HEK293 (cell line): ENCODE results near the gene HLX.

Experiments used
- EGR2 ChIP-seq: fragments of 450-650 bp; formaldehyde crosslinking; IDR thresholded peaks from 2 replicates; pipeline ENCODE4 v1.5.1; 2016; ENCODE audit warnings: low read depth, missing biosample characterization, missing genetic modification characterization
- FEZF1 ChIP-seq: fragments of 450-650 bp; formaldehyde crosslinking; IDR thresholded peaks from 2 replicates; pipeline ENCODE4 v1.5.1; 2016; ENCODE audit warnings: missing biosample characterization, missing genetic modification characterization
- GLI2 ChIP-seq: fragments of 450-650 bp; formaldehyde crosslinking; IDR thresholded peaks from 2 replicates; pipeline ENCODE4; 2017; ENCODE audit warnings: missing biosample characterization, missing genetic modification characterization, low read depth, borderline replicate concordance
- HOXA7 ChIP-seq: sonication (generic); formaldehyde crosslinking; IDR thresholded peaks from 2 replicates; pipeline ENCODE4 v1.8.1; 2022; ENCODE audit warnings: missing genetic modification reagents, borderline replicate concordance
- KLF10 ChIP-seq: fragments of 450-650 bp; IDR thresholded peaks from 2 replicates; pipeline ENCODE4 v1.5.1; 2018; ENCODE audit warnings: missing biosample characterization, mild to moderate bottlenecking, missing genetic modification characterization
- MEIS1 ChIP-seq: sonication (generic); formaldehyde crosslinking; IDR thresholded peaks from 2 replicates; pipeline ENCODE4 v1.8.1; 2022; ENCODE audit warnings: missing genetic modification reagents, mild to moderate bottlenecking, borderline replicate concordance
- MYNN ChIP-seq: fragments of 450-650 bp; formaldehyde crosslinking; IDR thresholded peaks from 2 replicates; pipeline ENCODE4 v1.5.1; 2016; ENCODE audit warnings: missing biosample characterization, missing genetic modification characterization, borderline replicate concordance
- SETDB1 ChIP-seq: IDR thresholded peaks from one replicate; pipeline ENCODE4 v1.6.1; 2017; ENCODE audit warnings: mild to moderate bottlenecking, low read length, moderate library complexity, mixed read lengths; ENCODE audit not compliant: insufficient read length
- SP2 ChIP-seq: fragments of 450-650 bp; formaldehyde crosslinking; IDR thresholded peaks from 2 replicates; pipeline ENCODE4 v1.5.1; 2016; ENCODE audit warnings: missing biosample characterization, missing genetic modification characterization
- ZIC2 ChIP-seq: fragments of 450-650 bp; formaldehyde crosslinking; IDR thresholded peaks from 2 replicates; pipeline ENCODE4 v1.5.1; 2016; ENCODE audit warnings: missing biosample characterization, missing genetic modification characterization
- ZNF133 ChIP-seq: fragments of 450-650 bp; formaldehyde crosslinking; IDR thresholded peaks from 2 replicates; pipeline ENCODE4 v1.5.1; 2016; ENCODE audit warnings: missing biosample characterization, missing genetic modification characterization
- ZNF140 ChIP-seq: fragments of 450-650 bp; formaldehyde crosslinking; IDR thresholded peaks from 2 replicates; pipeline ENCODE4 v1.5.1; 2016; ENCODE audit warnings: missing biosample characterization, missing genetic modification characterization
- ZNF266 ChIP-seq: fragments of 450-650 bp; formaldehyde crosslinking; IDR thresholded peaks from 2 replicates; pipeline ENCODE4 v1.5.1; 2016; ENCODE audit warnings: missing biosample characterization, missing genetic modification characterization, low read depth
- ZNF37A ChIP-seq: fragments of 450-650 bp; IDR thresholded peaks from 2 replicates; pipeline ENCODE4 v1.5.1; 2018; ENCODE audit warnings: missing biosample characterization, missing genetic modification characterization
- ZNF404 ChIP-seq: fragments of 450-650 bp; formaldehyde crosslinking; IDR thresholded peaks from 2 replicates; pipeline ENCODE4 v1.5.1; 2017; ENCODE audit warnings: missing biosample characterization, missing genetic modification characterization
- ZNF426 ChIP-seq: fragments of 450-650 bp; formaldehyde crosslinking; IDR thresholded peaks from 2 replicates; pipeline ENCODE4 v1.5.1; 2017; ENCODE audit warnings: missing biosample characterization, missing genetic modification characterization, mild to moderate bottlenecking, inconsistent platforms, moderate library complexity
- ZNF530 ChIP-seq: fragments of 450-650 bp; formaldehyde crosslinking; IDR thresholded peaks from 2 replicates; pipeline ENCODE4 v1.5.1; 2016; ENCODE audit warnings: low read depth, missing biosample characterization, missing genetic modification characterization
- ZNF654 ChIP-seq: fragments of 450-650 bp; formaldehyde crosslinking; IDR thresholded peaks from 2 replicates; pipeline ENCODE4 v1.5.1; 2016; ENCODE audit warnings: low read depth, missing biosample characterization, missing genetic modification characterization
- ZNF777 ChIP-seq: fragments of 450-650 bp; formaldehyde crosslinking; IDR thresholded peaks from 2 replicates; pipeline ENCODE4 v1.5.1; 2017; ENCODE audit warnings: missing biosample characterization, missing genetic modification characterization, borderline replicate concordance
- ZSCAN23 ChIP-seq: fragments of 450-650 bp; formaldehyde crosslinking; IDR thresholded peaks from 2 replicates; pipeline ENCODE4 v1.5.1; 2016; ENCODE audit warnings: missing biosample characterization, missing genetic modification characterization
- TF ChIP-seq, protein P1 (sequence below): fragments of 450-650 bp; formaldehyde crosslinking; IDR thresholded peaks from 2 replicates; pipeline ENCODE4 v1.5.1; 2017; ENCODE audit warnings: missing biosample characterization, missing genetic modification characterization
- TF ChIP-seq, protein P2 (sequence below): fragments of 450-650 bp; IDR thresholded peaks from 2 replicates; pipeline ENCODE4 v1.5.1; 2018; ENCODE audit warnings: missing biosample characterization, mild to moderate bottlenecking, missing genetic modification characterization
- TF ChIP-seq, protein P3 (sequence below): fragments of 450-650 bp; formaldehyde crosslinking; IDR thresholded peaks from 2 replicates; pipeline ENCODE4 v1.5.1; 2016; ENCODE audit warnings: missing biosample characterization, missing genetic modification characterization
- TF ChIP-seq, protein P4 (sequence below): fragments of 450-650 bp; formaldehyde crosslinking; IDR thresholded peaks from 2 replicates; pipeline ENCODE4; 2016; ENCODE audit warnings: missing biosample characterization, missing genetic modification characterization
- TF ChIP-seq, protein P5 (sequence below): fragments of 450-650 bp; formaldehyde crosslinking; IDR thresholded peaks from 2 replicates; pipeline ENCODE4 v1.5.1; 2017; ENCODE audit warnings: missing biosample characterization, missing genetic modification characterization
- TF ChIP-seq, protein P6 (sequence below): fragments of 450-650 bp; formaldehyde crosslinking; IDR thresholded peaks from 2 replicates; pipeline ENCODE4 v1.5.1; 2016; ENCODE audit warnings: missing biosample characterization, missing genetic modification characterization, borderline replicate concordance
- TF ChIP-seq, protein P7 (sequence below): fragments of 450-650 bp; formaldehyde crosslinking; IDR thresholded peaks from 2 replicates; pipeline ENCODE4 v1.5.1; 2016; ENCODE audit warnings: missing biosample characterization, missing genetic modification characterization

The HLX gene

DNA sequence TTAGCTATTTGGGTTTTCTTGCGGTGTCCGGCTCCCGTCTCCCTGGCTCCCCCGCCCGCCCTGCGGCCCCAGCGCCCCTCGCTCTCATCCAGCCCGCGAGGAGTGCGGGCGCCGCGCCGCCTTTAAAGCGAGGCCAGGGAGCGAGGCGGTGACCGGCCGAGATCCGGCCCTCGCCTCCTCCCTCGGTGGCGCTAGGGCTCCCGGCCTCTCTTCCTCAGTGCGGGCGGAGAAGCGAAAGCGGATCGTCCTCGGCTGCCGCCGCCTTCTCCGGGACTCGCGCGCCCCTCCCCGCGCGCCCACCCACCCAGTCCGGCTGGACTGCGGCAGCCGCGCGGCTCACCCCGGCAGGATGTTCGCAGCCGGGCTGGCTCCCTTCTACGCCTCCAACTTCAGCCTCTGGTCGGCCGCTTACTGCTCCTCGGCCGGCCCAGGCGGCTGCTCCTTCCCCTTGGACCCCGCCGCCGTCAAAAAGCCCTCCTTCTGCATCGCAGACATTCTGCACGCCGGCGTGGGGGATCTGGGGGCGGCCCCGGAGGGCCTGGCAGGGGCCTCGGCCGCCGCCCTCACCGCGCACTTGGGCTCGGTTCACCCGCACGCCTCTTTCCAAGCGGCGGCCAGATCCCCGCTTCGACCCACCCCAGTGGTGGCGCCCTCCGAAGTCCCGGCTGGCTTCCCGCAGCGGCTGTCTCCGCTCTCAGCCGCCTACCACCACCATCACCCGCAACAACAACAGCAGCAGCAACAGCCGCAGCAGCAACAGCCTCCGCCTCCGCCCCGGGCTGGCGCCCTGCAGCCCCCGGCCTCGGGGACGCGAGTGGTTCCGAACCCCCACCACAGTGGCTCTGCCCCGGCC lies 492 bp downstream of the HLX start (continued):
- TF ChIP-seq, protein P1, sequence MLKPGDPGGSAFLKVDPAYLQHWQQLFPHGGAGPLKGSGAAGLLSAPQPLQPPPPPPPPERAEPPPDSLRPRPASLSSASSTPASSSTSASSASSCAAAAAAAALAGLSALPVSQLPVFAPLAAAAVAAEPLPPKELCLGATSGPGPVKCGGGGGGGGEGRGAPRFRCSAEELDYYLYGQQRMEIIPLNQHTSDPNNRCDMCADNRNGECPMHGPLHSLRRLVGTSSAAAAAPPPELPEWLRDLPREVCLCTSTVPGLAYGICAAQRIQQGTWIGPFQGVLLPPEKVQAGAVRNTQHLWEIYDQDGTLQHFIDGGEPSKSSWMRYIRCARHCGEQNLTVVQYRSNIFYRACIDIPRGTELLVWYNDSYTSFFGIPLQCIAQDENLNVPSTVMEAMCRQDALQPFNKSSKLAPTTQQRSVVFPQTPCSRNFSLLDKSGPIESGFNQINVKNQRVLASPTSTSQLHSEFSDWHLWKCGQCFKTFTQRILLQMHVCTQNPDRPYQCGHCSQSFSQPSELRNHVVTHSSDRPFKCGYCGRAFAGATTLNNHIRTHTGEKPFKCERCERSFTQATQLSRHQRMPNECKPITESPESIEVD (tag by site-specific recombination) = 0 out of 2 replicates have a peak, but pooled peaks have one; percentile 6
- TF ChIP-seq ZNF140 (tag by site-specific recombination) = no peak
- no peak for TF ChIP-seq MEIS1 (CRISPR knock-in tag)
- TF ChIP-seq HOXA7 (CRISPR knock-in tag) = no peak
- TF ChIP-seq ZNF133 (tag by site-specific recombination) = no peak
- TF ChIP-seq SP2 (tag by site-specific recombination) = peak; percentile 26; the same call in 1 of the 2 replicates
- 0 out of 2 replicates have a peak, but pooled peaks have one; percentile 8 for TF ChIP-seq ZNF777 (tag by site-specific recombination)
- no peak for TF ChIP-seq GLI2 (tag by site-specific recombination)
- no peak for TF ChIP-seq MYNN (tag by site-specific recombination)
- TF ChIP-seq, protein P2, sequence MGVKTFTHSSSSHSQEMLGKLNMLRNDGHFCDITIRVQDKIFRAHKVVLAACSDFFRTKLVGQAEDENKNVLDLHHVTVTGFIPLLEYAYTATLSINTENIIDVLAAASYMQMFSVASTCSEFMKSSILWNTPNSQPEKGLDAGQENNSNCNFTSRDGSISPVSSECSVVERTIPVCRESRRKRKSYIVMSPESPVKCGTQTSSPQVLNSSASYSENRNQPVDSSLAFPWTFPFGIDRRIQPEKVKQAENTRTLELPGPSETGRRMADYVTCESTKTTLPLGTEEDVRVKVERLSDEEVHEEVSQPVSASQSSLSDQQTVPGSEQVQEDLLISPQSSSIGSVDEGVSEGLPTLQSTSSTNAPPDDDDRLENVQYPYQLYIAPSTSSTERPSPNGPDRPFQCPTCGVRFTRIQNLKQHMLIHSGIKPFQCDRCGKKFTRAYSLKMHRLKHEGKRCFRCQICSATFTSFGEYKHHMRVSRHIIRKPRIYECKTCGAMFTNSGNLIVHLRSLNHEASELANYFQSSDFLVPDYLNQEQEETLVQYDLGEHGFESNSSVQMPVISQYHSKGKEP (tag by site-specific recombination) = no peak
- TF ChIP-seq, protein P3, sequence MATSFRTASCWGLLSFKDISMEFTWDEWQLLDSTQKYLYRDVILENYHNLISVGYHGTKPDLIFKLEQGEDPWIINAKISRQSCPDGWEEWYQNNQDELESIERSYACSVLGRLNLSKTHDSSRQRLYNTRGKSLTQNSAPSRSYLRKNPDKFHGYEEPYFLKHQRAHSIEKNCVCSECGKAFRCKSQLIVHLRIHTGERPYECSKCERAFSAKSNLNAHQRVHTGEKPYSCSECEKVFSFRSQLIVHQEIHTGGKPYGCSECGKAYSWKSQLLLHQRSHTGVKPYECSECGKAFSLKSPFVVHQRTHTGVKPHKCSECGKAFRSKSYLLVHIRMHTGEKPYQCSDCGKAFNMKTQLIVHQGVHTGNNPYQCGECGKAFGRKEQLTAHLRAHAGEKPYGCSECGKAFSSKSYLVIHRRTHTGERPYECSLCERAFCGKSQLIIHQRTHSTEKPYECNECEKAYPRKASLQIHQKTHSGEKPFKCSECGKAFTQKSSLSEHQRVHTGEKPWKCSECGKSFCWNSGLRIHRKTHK (tag by site-specific recombination) = no peak
- TF ChIP-seq ZNF530 = no peak
- no peak for TF ChIP-seq FEZF1 (tag by site-specific recombination)
- no peak for TF ChIP-seq ZNF654 (tag by site-specific recombination)
- TF ChIP-seq, protein P4, sequence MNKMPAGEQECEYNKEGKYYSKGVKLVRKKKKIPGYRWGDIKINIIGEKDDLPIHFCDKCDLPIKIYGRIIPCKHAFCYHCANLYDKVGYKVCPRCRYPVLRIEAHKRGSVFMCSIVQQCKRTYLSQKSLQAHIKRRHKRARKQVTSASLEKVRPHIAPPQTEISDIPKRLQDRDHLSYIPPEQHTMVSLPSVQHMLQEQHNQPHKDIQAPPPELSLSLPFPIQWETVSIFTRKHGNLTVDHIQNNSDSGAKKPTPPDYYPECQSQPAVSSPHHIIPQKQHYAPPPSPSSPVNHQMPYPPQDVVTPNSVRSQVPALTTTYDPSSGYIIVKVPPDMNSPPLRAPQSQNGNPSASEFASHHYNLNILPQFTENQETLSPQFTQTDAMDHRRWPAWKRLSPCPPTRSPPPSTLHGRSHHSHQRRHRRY (tag by site-specific recombination) = no peak
- TF ChIP-seq SETDB1 = no peak
- TF ChIP-seq, protein P5, sequence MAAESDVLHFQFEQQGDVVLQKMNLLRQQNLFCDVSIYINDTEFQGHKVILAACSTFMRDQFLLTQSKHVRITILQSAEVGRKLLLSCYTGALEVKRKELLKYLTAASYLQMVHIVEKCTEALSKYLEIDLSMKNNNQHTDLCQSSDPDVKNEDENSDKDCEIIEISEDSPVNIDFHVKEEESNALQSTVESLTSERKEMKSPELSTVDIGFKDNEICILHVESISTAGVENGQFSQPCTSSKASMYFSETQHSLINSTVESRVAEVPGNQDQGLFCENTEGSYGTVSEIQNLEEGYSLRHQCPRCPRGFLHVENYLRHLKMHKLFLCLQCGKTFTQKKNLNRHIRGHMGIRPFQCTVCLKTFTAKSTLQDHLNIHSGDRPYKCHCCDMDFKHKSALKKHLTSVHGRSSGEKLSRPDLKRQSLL (tag by site-specific recombination) = no peak
- TF ChIP-seq, protein P6, sequence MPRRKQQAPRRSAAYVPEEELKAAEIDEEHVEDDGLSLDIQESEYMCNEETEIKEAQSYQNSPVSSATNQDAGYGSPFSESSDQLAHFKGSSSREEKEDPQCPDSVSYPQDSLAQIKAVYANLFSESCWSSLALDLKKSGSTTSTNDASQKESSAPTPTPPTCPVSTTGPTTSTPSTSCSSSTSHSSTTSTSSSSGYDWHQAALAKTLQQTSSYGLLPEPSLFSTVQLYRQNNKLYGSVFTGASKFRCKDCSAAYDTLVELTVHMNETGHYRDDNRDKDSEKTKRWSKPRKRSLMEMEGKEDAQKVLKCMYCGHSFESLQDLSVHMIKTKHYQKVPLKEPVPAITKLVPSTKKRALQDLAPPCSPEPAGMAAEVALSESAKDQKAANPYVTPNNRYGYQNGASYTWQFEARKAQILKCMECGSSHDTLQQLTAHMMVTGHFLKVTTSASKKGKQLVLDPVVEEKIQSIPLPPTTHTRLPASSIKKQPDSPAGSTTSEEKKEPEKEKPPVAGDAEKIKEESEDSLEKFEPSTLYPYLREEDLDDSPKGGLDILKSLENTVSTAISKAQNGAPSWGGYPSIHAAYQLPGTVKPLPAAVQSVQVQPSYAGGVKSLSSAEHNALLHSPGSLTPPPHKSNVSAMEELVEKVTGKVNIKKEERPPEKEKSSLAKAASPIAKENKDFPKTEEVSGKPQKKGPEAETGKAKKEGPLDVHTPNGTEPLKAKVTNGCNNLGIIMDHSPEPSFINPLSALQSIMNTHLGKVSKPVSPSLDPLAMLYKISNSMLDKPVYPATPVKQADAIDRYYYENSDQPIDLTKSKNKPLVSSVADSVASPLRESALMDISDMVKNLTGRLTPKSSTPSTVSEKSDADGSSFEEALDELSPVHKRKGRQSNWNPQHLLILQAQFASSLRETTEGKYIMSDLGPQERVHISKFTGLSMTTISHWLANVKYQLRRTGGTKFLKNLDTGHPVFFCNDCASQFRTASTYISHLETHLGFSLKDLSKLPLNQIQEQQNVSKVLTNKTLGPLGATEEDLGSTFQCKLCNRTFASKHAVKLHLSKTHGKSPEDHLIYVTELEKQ (tag by site-specific recombination) = no peak
- TF ChIP-seq ZNF266 (tag by site-specific recombination) = no peak
- TF ChIP-seq ZNF404 (tag by site-specific recombination) = no peak
- TF ChIP-seq ZNF37A (tag by site-specific recombination) = no peak
- TF ChIP-seq ZIC2 (tag by site-specific recombination) = peak; percentile 66
- no peak for TF ChIP-seq ZSCAN23 (tag by site-specific recombination)
- TF ChIP-seq, protein P7, sequence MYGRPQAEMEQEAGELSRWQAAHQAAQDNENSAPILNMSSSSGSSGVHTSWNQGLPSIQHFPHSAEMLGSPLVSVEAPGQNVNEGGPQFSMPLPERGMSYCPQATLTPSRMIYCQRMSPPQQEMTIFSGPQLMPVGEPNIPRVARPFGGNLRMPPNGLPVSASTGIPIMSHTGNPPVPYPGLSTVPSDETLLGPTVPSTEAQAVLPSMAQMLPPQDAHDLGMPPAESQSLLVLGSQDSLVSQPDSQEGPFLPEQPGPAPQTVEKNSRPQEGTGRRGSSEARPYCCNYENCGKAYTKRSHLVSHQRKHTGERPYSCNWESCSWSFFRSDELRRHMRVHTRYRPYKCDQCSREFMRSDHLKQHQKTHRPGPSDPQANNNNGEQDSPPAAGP (tag by site-specific recombination) = no peak
- TF ChIP-seq ZNF426 (tag by site-specific recombination) = no peak
- peak; percentile 64 for TF ChIP-seq EGR2 (tag by site-specific recombination)
- TF ChIP-seq KLF10 (tag by site-specific recombination) = no peak
